Glutamatergic neuron (in vitro differentiated cells): ENCODE results near the gene GATD1. TPM values are rescaled to one million over a fixed set of nuclear protein-coding genes. Genes with fewer than 3 reads are reported as not detected.

Experiments
- DNase-seq: peaks from one replicate; pipeline ENCODE4 v3.0.0; 2022
- H3K27ac Mint-ChIP-seq: one replicate; pipeline ENCODE4 v1.8.0; 2020; ENCODE audit warnings: mild to moderate bottlenecking, mixed read lengths, inconsistent platforms; ENCODE audit not compliant: unreplicated experiment
- H3K27me3 Mint-ChIP-seq: one replicate; pipeline ENCODE4 v1.8.0; 2020; ENCODE audit warnings: mild to moderate bottlenecking, moderate library complexity, mixed read lengths, inconsistent platforms; ENCODE audit not compliant: unreplicated experiment
- H3K36me3 Mint-ChIP-seq: one replicate; pipeline ENCODE4 v1.8.0; 2020; ENCODE audit warnings: mild to moderate bottlenecking, mixed read lengths, inconsistent platforms; ENCODE audit not compliant: unreplicated experiment
- H3K4me1 Mint-ChIP-seq: one replicate; pipeline ENCODE4 v1.8.0; 2020; ENCODE audit warnings: mild to moderate bottlenecking, low read depth, mixed read lengths, inconsistent platforms; ENCODE audit not compliant: unreplicated experiment
- H3K4me3 Mint-ChIP-seq: one replicate; pipeline ENCODE4 v1.8.0; 2020; ENCODE audit warnings: mild to moderate bottlenecking, mixed read lengths, inconsistent platforms; ENCODE audit not compliant: unreplicated experiment
- H3K9me3 Mint-ChIP-seq: one replicate; pipeline ENCODE4 v1.8.0; 2020; ENCODE audit warnings: mild to moderate bottlenecking, moderate library complexity, mixed read lengths, inconsistent platforms; ENCODE audit not compliant: unreplicated experiment
- CTCF ChIP-seq: fragments of 200-600 bp; sonication (generic); IDR thresholded peaks from one replicate; pipeline ENCODE4 v1.5.0; 2021; ENCODE audit not compliant: partially characterized antibody, unreplicated experiment
- total RNA-seq: library from RNA; stranded (reverse); fragmentation: NEBNext Ultra II Directional; extraction: Animal tissue kit (Norgen Biotek cat#: 25700); gene quantifications from one replicate; pipeline ENCODE4 v1.2.1, GENCODE V29; 2021; ENCODE audit not compliant: unreplicated experiment

GATD1 gene
- total RNA-seq, 1 donor from 2014 or later = 67.5 TPM

- DNase-seq = peak; percentile 17
- no peaks in the 10 kb centered on the region for H3K36me3 Mint-ChIP-seq
- peaks cover 2% of the 10 kb centered on the region for H3K4me1 Mint-ChIP-seq
- no peak for TF ChIP-seq CTCF
- peaks cover 4% of the 10 kb centered on the region for H3K27me3 Mint-ChIP-seq
- no peak overlapping the region for H3K4me3 Mint-ChIP-seq
- H3K27ac Mint-ChIP-seq = no peak overlapping the region
- peaks cover under 1% of the 10 kb centered on the region for H3K9me3 Mint-ChIP-seq
These were observed 39.1 kb upstream of the GATD1 start for GRCh38 chr11:816433-816779.

- H3K36me3 Mint-ChIP-seq = no peaks in the 10 kb centered on the region
- H3K4me3 Mint-ChIP-seq = no peak overlapping the region
- H3K27ac Mint-ChIP-seq = no peak overlapping the region
- H3K4me1 Mint-ChIP-seq = peaks cover 7% of the 10 kb centered on the region
- peaks cover 4% of the 10 kb centered on the region for H3K27me3 Mint-ChIP-seq
- no peak for DNase-seq
- no peak for TF ChIP-seq CTCF
- H3K9me3 Mint-ChIP-seq = peaks cover 4% of the 10 kb centered on the region
These were observed 38.6 kb upstream of the GATD1 start for GRCh38 chr11:815675-816432.

GRCh38 chr11:813456-814096 lies 36.3 kb upstream of the GATD1 start:
- Mint-ChIP-seq H3K9me3 (peaks cover 5% of the 10 kb centered on the region), H3K4me1 (peaks cover 11% of the 10 kb centered on the region), H3K36me3 (no peaks in the 10 kb centered on the region), H3K27ac (no peak overlapping the region), H3K4me3 (no peak overlapping the region), H3K27me3 (peaks cover 9% of the 10 kb centered on the region)
- no peak for TF ChIP-seq CTCF
- peak; percentile 14 for DNase-seq

GRCh38 chr11:813072-813455 lies 35.8 kb upstream of the GATD1 start:
- H3K4me3 Mint-ChIP-seq = no peak overlapping the region
- H3K36me3 Mint-ChIP-seq = no peaks in the 10 kb centered on the region
- H3K27ac Mint-ChIP-seq = no peak overlapping the region
- H3K27me3 Mint-ChIP-seq = peaks cover 5% of the 10 kb centered on the region
- H3K4me1 Mint-ChIP-seq = peaks cover 11% of the 10 kb centered on the region
- no peak for TF ChIP-seq CTCF
- no peak for DNase-seq
- peaks cover 5% of the 10 kb centered on the region for H3K9me3 Mint-ChIP-seq

GRCh38 chr11:812390-812789 lies 35.1 kb upstream of the GATD1 start:
- no peak for DNase-seq
- H3K27me3 Mint-ChIP-seq = peaks cover 8% of the 10 kb centered on the region
- no peak overlapping the region for H3K4me3 Mint-ChIP-seq
- H3K9me3 Mint-ChIP-seq = peaks cover 7% of the 10 kb centered on the region
- TF ChIP-seq CTCF = no peak
- no peak overlapping the region for H3K27ac Mint-ChIP-seq
- no peaks in the 10 kb centered on the region for H3K36me3 Mint-ChIP-seq
- peaks cover 11% of the 10 kb centered on the region for H3K4me1 Mint-ChIP-seq
